ENCODE measurements around the gene KCTD12.

Gene KCTD12

GRCh38 chr13:76865996-76866503, 20.2 kb downstream of the KCTD12 start:
- Histone ChIP-seq H3F3A (ENCODE audit: insufficient read depth) (no peaks in the 10 kb centered on the region), H3K27me3 (ENCODE audit: low read length) (no peaks in the 10 kb centered on the region), H3K9ac (ENCODE audit: low read length) (no peak overlapping the region), H3K4me2 (ENCODE audit: low read depth, low read length, poor library complexity, severe bottlenecking) (no peak overlapping the region), H4K20me1 (ENCODE audit: low read depth, low read length) (no peaks in the 10 kb centered on the region), H2AFZ (ENCODE audit: low read depth, low read length, severe bottlenecking) (no peak overlapping the region), H3K27ac (ENCODE audit: low read depth, low read length) (no peak overlapping the region), H3K9me3 (ENCODE audit: insufficient read depth, low read length) (no peaks in the 10 kb centered on the region), H3K79me2 (ENCODE audit: insufficient read depth, low read length) (no peaks in the 10 kb centered on the region), H3K4me3 (ENCODE audit: insufficient read depth, low read length, poor library complexity, severe bottlenecking) (no peak overlapping the region), H3K9me2 (replicated peaks; ENCODE audit: insufficient read depth, low read length) (no peaks in the 10 kb centered on the region), H3K36me3 (ENCODE audit: low read length) (no peaks in the 10 kb centered on the region)
- TF ChIP-seq CTCF (IDR thresholded peaks at IDR 0.05; ENCODE audit: insufficient read depth, low read length, poor library complexity, severe bottlenecking): no peak
- no peak for TF ChIP-seq EZH2phosphoT487 (conservative IDR thresholded peaks at IDR 0.05; ENCODE audit: low read length)

GRCh38 chr13:76865109-76865508, 21.1 kb downstream of the KCTD12 start:
- Histone ChIP-seq H4K20me1 (ENCODE audit: low read depth, low read length) (no peaks in the 10 kb centered on the region), H3K36me3 (ENCODE audit: low read length) (no peaks in the 10 kb centered on the region), H3K9ac (ENCODE audit: low read length) (no peak overlapping the region), H3K27ac (ENCODE audit: low read depth, low read length) (no peak overlapping the region), H3K4me2 (ENCODE audit: low read depth, low read length, poor library complexity, severe bottlenecking) (no peak overlapping the region), H3K79me2 (ENCODE audit: insufficient read depth, low read length) (no peaks in the 10 kb centered on the region), H3K9me2 (replicated peaks; ENCODE audit: insufficient read depth, low read length) (no peaks in the 10 kb centered on the region), H3K27me3 (ENCODE audit: low read length) (no peaks in the 10 kb centered on the region), H3K9me3 (ENCODE audit: insufficient read depth, low read length) (no peaks in the 10 kb centered on the region), H3K4me3 (ENCODE audit: insufficient read depth, low read length, poor library complexity, severe bottlenecking) (no peak overlapping the region), H3F3A (ENCODE audit: insufficient read depth) (no peaks in the 10 kb centered on the region), H2AFZ (ENCODE audit: low read depth, low read length, severe bottlenecking) (no peak overlapping the region)
- TF ChIP-seq CTCF (IDR thresholded peaks at IDR 0.05; ENCODE audit: insufficient read depth, low read length, poor library complexity, severe bottlenecking): no peak
- no peak for TF ChIP-seq EZH2phosphoT487 (conservative IDR thresholded peaks at IDR 0.05; ENCODE audit: low read length)

- Histone ChIP-seq H2AFZ (ENCODE audit: low read depth, low read length, severe bottlenecking) (no peak overlapping the region), H3K79me2 (ENCODE audit: insufficient read depth, low read length) (no peaks in the 10 kb centered on the region), H4K20me1 (ENCODE audit: low read depth, low read length) (no peaks in the 10 kb centered on the region), H3K36me3 (ENCODE audit: low read length) (no peaks in the 10 kb centered on the region), H3K27ac (ENCODE audit: low read depth, low read length) (no peak overlapping the region), H3F3A (ENCODE audit: insufficient read depth) (no peaks in the 10 kb centered on the region), H3K4me3 (ENCODE audit: insufficient read depth, low read length, poor library complexity, severe bottlenecking) (no peak overlapping the region), H3K27me3 (ENCODE audit: low read length) (no peaks in the 10 kb centered on the region), H3K9me3 (ENCODE audit: insufficient read depth, low read length) (no peaks in the 10 kb centered on the region), H3K9ac (ENCODE audit: low read length) (no peak overlapping the region), H3K4me2 (ENCODE audit: low read depth, low read length, poor library complexity, severe bottlenecking) (no peak overlapping the region), H3K9me2 (replicated peaks; ENCODE audit: insufficient read depth, low read length) (no peaks in the 10 kb centered on the region)
- TF ChIP-seq EZH2phosphoT487 (conservative IDR thresholded peaks at IDR 0.05; ENCODE audit: low read length): no peak
- TF ChIP-seq CTCF (IDR thresholded peaks at IDR 0.05; ENCODE audit: insufficient read depth, low read length, poor library complexity, severe bottlenecking): no peak
Observed at GRCh38 chr13:76864259-76864658, 21.9 kb downstream of the KCTD12 start.

Data from SU-DHL-6 (cell line).